ENCODE data around the gene ZDHHC24.
"Not testable (repeated sequence)": the region's sequence is repeated elsewhere in the genome, so short reads cannot be mapped to it uniquely, and the experiment has no call there.

Gene ZDHHC24

DNA sequence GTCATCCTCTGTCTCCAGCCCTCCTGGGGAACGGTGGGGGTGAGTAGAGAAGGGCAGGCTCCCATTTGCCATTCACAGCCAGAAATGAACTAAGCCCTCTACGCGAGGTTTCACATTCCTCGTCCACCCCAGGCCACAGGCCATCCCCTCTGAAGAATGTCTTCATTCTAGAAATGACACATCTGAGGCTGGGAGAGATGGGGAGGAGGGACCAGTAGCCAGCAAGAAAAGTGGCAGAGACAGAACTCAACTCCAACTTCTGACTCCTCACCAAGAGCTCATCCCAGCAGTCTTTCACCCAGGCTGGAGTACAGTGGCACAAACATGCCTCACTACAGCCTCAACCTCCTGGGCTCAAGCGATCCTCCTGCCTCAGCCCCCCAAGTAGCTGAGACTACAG is 19.1 kb upstream of the ZDHHC24 start:
- ATAC-seq: no peak

DNA sequence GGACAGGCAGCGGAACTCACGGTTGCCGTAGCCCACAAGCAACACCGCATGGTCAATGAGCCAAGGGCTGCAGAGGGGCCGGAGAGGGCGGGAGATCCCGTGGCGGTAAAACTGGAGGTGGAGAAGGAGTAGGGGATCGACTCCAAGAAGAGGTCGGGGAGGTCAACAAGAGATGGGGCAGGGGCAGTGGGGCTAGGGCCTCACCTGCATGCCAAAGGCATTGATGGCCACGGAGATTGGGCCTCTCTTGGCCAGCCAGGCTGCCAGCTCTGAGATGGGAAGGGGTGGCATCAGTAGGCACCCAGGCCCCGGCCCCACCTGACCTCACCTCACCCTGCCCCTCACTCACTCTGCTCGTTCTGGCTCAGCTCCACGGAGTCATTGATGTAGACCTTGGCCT is 18.7 kb upstream of the ZDHHC24 start:
- ATAC-seq: no peak

DNA sequence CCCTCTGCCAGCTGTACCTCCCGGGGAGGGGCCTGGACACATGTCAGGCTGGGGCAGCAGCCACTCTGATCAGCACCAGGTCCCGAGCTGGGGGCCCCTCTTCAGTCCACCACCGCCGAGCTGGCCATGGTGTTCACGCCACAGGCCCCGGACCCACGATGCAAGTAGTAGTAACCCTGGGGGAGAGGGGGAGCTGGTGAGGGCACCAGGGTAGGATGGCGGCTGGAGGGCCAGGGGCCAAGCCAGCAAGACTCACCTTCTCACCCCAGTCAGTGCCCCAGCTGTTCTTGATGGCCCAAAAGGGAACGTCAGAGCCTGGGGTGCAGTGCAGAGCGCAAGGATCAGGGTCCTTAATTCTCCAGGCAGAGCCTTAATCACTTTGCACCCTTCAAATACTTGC is 18.0 kb upstream of the ZDHHC24 start:
- ATAC-seq: no peak

DNA sequence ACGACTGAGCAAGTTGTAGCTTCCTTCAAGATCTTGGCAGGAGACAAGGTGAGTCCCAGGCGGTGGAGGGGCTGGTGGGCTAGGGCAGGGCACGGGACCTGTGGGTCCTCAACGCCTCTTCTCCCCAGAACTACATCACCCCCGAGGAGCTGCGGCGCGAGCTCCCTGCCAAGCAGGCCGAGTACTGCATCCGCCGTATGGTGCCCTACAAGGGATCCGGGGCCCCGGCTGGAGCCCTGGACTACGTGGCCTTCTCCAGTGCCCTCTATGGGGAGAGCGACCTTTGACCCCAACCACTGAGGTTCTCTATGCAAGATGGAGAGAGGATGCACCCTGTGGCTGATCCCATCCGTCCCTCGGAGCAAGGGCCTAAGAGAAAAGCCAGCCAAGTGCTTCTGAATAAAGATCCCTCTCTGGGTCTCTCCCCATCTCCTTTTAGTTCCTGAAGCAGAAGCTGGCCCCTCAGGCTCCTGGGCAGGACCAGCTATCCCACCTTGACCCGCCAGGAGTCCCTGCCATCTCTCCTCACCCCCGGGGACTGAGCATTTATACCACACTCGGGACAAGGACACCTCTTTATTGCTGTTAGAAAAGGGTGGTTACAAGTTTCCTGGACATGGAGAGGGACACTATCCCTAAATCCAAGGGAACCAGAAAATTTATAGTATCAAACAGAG is 17.2 kb upstream of the ZDHHC24 start:
- no peak for ATAC-seq

DNA sequence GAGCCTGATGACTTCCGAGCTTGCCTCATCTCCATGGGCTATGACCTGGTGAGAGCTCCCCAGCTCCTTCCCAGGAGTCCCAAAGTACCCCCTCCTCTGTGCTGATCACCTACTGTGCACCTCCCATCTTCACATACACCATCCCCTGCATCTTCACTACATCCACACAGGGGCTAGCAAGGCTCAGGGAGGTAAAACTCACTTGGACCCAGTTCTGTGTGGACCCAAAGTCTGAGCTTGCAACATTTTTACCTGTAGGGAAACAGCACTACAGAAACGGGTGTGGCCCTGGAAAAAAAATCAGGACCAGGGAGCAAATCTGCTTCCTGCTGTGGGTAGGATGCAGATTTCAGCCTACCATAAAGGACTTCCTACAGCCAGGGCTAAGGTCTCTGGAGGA is 16.4 kb upstream of the ZDHHC24 start:
- no peak for ATAC-seq

DNA sequence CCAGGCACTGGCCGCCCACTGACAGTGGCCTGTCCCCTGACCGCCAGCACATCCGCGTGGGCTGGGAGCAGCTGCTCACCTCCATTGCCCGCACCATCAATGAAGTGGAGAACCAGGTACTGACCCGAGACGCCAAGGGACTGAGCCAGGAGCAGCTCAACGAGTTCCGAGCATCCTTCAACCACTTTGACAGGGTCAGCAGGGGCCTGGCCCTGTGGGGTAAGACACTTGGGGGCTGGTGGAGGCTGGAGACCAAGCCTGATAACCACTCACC is 16.1 kb upstream of the ZDHHC24 start:
- ATAC-seq: no peak

DNA sequence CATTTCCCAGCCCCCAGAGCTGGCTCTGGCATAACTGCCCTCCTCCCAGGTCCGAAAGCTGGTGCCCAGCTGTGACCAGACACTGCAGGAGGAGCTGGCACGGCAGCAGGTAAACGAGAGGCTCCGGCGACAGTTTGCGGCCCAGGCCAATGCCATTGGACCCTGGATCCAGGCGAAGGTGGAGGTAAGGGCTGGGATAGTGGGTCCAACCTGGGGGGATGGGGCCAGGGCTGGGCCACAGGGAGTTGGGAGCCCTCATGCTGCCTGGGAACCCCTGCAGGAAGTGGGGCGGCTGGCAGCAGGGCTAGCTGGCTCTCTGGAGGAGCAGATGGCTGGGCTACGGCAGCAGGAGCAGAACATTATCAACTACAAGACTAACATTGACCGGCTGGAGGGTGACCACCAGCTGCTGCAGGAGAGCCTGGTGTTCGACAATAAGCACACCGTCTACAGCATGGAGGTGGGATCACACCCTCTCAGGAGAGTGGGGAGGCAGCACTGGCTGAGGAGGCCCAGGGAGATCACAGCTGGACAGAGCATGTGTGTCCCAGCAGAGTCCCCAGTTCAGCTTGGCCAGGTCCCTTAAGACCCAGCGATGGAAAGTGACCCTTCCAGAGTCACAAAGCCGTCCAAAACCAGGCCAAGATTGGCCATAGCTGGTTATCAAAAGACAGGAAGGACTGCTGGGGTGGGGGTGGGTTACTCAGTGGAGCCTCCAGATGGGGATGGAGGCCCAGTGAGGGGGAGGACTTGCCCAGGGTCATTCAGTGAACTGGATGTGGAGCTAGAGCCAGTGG is 15.5 kb upstream of the ZDHHC24 start:
- no peak for ATAC-seq

DNA sequence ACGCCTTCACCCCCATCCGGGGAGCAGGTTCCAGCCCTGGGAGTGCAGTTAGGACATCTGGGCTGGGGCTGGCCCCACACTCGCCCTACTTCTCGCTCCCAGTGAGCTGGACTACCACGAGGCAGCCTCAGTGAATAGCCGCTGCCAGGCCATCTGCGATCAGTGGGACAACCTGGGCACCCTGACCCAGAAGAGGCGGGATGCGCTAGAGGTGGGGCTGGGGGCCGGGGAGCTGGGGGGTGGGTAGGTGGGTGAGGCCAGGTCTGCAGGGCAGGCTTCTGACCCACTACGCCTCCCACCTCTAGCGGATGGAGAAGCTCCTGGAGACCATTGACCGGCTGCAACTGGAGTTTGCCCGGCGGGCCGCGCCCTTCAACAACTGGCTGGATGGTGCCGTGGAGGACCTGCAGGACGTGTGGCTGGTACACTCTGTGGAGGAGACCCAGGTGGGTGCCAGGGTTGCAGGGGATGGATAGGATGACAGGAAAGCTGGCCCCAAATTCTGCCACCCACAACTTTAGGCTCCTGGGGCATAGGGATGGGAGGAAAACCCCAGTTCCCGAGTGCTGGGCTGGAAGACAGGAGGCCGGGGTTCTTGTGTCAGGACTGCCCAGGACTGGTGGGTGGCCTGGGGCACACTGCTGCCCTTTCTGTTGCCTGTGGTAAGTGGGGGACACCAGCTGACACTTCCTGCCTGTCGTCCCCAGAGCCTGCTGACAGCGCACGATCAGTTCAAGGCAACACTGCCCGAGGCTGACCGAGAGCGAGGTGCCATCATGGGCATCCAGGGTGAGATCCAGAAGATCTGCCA is 14.2 kb upstream of the ZDHHC24 start:
- ATAC-seq: no peak

DNA sequence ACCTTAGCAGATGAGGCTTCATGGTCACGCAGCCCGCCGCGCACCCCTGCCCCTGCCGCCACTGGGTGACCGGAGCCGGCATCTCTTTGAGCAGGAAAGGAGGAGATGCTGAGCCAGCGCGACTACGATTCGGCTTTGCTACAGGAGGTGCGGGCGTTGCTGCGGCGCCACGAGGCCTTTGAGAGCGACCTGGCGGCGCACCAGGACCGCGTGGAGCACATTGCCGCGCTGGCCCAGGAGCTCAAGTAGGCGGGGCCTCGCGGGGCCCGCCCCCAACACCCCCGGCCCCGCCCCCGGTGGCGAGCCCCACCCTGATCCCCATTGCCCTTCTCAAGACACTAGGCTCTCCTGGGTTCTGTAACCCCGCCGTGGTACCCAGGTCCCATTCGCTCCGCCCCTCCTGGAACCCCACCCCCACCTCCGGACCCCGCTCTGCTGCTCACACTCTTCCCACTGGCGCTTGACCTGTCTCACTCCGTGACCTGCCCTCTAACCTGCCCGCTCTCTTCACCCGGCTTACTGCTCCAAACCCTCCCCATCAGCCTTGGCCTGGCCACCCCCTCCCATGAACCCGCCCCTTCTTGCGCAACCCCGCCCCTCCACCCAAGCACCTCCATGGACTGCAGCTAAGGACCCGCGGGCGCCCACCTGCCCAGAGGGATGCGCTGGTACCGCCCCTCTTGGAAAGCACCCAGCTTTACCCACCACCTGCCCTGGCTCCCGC is 13.5 kb upstream of the ZDHHC24 start:
- ATAC-seq: peak; percentile 55 to 56

DNA sequence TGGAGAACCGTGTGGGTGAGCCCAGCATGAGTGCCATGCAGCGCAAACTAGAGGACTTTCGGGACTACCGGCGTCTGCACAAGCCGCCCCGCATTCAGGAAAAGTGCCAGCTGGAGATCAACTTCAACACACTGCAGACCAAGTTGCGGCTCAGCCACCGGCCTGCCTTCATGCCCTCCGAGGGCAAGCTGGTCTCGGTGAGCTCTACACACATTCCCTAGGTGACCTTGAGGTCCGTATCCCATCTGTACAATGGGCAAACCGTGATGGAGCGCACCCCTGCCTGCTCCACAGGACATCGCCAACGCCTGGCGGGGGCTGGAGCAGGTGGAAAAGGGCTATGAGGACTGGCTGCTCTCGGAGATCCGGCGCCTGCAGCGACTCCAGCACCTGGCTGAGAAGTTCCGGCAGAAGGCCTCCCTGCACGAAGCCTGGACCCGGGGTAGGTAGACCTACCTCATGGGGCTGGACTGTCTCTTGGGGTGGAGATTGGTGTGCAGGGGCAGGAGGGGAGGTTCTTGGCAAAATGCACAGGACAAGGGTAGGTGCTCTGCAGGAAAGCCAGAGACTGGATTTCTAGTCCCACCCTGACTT is 12.0 kb upstream of the ZDHHC24 start:
- ATAC-seq: no peak

DNA sequence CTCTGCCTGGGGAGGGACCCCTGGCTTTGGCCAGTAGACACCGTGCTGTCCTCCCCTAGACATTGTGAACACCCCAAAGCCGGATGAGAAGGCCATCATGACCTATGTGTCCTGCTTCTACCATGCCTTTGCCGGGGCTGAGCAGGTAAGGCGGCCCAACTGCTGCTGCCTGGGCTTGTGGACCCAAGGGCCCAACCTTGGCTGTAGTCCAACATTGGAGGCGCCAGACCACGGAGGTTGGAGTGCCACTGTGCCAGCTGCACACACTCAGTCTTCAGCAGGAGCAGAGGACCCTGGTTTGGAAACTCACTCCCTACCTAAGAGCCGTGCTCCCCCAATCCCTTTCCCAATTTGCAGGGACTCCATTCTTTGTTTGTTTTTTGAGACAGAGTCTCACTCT is 10.2 kb upstream of the ZDHHC24 start:
- ATAC-seq: no peak

DNA sequence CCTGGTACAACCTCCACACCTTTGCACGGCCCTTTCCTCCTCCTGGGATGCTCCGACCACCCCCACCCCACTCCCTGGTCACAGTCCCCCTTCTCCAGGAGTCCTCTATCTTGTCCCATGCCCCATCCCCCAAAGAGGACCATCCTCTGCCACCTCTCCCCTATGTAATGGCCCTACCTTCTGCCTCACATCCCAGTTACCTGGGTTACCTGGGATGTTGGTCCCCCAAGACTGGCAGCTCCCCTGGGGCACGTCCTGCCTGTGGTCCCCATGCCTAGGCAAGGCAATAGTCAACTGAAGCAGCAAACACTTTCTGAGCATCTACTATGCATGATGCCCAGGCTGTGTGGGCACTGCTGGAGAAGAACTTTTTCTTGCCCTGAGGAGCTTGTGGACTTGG is 9.6 kb upstream of the ZDHHC24 start:
- no peak for ATAC-seq

DNA sequence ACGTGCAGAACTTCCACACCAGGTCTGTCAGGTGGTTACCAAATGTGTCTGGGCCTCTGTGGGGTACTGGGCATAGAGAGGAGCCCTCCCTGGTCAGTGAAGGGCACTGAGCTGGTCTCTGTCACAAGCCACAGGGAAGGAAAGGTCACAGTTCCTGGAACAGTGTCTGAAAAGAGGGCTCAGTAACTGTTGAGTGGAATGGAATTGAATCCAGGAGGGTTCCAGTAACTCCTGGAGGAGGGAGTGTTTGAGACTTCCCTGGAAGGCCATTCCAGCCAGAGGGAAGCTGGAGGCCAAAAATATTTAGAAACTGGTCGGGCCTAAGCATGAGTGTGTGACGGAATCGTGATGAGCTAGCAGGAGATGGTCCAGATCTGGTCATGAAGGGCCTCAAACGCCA is 8.8 kb upstream of the ZDHHC24 start:
- no peak for ATAC-seq

DNA sequence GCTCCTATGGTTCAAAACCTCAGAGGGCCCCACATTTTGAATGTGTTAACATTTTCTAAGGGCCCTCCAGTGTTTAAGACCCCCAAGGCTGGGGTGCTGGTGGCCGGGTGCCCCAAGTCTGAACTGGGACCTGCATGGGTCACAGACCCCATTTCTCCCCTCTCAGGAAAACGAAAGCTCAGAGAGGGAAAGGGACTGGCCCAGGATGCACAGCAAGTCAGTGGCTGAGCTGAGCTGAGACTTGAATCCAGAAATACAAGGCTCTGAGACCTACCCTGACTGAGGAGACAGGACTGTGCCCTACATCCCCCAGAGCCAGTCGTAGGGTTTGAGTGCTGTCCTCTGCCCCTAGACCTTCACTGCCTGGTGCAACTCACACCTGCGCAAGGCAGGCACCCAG is 5.0 kb upstream of the ZDHHC24 start:
- no peak for ATAC-seq

DNA sequence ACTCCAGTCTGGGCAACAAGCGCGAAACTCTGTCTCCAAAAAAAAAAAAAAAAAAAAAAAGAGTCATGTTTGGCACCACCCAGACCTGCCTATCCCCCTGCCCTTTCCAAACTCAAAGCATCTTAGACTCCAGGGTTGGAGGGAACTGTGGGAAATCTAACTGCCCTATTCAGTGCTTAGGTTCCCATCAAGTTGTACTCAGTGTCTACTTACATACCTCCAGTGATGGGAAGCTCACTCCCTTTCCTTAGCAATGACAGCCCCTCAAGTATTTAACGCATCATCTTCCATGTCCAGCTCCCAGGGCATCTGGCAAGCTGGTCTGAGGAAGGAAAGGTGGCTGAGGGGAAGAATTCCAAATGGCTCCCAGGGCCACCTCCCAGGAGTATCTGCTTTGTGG is 3.8 kb upstream of the ZDHHC24 start:
- no peak for ATAC-seq

DNA sequence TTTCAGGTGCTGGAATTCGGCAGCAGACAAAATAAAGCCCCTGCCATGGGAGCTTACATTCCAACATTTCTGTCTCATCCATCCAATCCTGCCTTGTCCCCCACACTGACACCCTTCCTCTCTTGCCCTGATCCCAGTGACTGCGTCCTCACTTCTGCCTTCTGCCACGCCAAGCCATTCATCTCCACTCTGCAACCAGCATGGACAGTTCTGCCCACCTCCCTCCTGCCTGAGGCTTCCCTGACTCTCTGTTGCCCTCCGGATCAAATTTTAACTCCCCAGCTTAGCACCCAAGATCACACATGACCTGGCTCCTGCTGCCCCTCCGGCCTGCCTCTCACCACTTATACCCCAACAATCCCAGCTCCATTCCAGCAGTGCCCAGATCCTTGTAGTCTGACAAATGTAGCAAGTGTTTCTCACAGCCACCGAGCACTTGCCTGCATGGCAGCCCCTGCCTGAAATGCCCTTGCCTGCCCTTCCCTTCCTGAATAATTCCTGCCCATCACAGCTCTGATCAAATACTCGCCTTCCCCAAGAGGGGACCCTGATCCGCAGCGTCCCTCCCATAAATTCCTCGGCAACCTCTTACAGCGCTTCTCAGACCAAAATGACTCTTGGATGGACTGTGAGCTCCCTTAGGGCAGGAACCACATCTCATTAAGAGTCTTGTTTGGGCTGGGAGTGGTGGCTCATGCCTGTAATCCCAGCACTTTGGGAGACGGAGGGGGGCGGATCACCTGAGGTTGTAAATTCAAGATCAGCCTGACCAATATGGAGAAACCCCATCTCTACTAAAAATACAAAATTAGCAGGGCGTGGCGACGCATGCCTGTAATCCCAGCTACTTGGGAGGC is 3.2 kb upstream of the ZDHHC24 start:
- no peak for ATAC-seq

DNA sequence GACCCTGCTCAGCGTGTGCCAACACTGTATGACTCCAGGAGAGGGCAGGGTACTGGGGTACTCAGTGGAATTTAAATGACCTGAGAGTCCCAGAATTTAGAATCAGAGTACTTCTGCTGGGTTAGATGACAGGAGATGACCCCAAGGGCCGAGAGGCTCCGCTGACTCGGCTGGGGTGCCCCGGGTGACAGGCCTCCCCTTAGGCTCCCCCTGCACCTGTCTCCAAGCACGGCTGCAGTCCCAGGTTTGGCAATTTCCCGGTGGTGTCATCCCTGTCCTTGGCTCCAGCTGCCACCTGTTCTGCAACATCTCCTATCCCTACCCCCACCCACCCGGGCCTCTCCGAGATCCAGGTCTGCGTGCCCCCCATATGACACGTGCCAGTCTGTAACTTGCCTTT is 2.2 kb upstream of the ZDHHC24 start:
- ATAC-seq: no peak

DNA sequence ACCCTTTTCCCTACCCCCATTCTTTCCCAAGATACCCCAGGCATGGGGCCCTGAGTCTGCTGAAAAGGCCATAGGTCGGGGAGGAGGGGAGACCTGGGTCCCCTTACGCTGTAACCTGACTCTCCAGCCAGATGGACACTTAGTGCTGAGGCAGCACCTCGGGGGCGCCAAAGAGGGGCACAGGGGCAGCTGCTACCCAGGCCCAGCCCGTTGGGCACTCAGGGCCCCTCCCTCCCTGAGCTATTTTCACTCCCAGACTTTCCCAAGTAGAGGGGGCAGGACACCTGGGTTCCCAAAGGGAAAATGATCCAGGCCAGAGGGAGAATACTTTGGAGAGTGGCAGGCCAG is 1.8 kb upstream of the ZDHHC24 start:
- no peak for ATAC-seq

DNA sequence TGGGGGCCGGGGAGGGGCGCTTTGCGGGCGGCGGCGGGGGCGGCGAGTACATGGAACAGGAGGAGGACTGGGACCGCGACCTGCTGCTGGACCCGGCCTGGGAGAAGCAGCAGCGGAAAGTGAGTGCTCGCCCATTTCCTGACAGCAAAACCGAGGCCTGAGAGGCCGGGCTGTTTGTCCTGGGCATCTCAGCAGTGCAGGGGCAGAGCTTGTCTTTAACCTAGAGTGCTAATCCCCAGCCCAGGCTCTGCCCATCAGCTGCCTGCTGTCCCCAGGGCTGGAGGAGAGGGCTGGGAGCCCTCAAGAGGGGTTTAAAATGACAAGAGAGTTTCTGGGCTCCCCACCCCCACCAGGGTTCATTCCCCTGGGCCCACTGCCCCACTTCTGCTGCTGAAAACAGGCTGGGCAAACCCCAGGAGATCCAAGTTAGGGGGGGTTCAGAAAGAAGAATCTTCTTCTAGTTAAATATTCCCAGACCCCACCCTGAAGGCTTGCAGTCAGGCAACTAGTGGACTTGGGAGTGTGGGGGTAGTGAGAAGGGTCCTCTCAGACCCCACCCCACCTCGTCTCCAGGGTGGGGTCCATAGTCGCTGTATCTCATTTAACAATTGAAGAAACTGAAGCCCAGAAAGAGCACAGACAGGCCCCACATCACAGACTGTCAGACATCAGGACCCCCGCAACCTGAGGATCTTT is 1.3 kb upstream of the ZDHHC24 start:
- no peak for ATAC-seq

DNA sequence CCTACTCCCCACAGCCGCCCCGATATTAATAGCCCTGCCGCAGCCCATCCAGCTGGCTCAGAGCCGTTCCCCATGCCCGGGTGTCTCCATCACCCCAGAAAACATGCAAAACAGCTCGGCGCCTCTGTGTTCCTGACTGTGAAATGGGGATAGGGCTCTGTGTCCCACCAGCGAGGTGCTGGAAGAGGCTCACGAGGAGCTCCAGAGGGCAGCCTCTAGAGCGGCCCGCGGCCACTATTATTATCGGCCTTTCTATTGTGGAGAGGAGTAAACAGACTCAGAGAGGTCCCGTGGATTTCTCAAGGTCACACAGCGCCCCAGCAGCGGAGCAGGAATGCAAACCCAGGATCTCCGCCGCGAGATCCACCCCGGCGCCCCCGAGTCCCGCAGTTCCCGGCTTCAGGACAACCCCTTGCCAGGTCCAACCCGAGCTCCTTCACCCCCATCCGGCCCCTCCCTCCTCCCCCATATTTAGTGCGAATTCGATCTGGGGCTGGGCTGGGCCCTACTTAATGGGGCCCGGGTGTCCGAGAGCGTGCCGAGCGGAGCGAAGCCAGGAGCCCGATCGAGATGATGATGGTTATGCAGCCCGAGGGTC is 619 bp upstream of the ZDHHC24 start, which contains the start of gene ACTN3:
Gene ACTN3, plus strand, starts transcription at position 536 of the 598 bp plus-strand sequence. Its CDS starts 35 bp downstream, at position 571.
- ATAC-seq: no peak

DNA sequence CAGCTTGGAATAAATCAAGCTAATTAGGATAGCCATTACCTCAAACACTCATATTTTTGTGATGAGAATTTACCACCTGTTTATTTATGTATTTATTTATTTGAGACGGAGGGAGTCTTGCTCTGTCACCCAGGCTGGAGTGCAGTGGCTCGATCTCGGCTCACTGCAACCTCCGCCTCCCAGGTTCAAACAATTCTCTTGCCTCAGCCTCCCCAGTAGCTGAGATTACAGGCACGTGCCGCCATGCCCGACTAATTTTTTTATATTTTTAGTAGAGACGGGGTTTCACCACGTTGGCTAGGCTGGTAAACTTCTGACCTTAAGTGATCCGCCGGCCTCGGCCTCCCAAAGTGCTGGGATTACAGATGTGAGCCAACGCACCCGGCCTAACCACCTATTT is 896 bp downstream of the ZDHHC24 start:
- ATAC-seq: not testable (repeated sequence)
